HG03175 (cell line): Measurements from ENCODE around the gene GARRE1.
"Not testable (repeated sequence)": the region's sequence is repeated elsewhere in the genome, so short reads cannot be mapped to it uniquely, and the experiment has no call there.

ENCODE experiments used
- ATAC-seq: cut with Tn5 transposase; IDR thresholded peaks from one replicate; pipeline ENCODE4 v1.9.1; 2021; ENCODE audit warnings: mild to moderate bottlenecking, moderate library complexity; ENCODE audit not compliant: unreplicated experiment

The GARRE1 gene

GRCh38 chr19:34257559-34257924 lies 3.2 kb downstream of the GARRE1 start:
- no peak for ATAC-seq

GRCh38 chr19:34259367-34260095 lies 5.2 kb downstream of the GARRE1 start:
- no peak for ATAC-seq

- no peak for ATAC-seq
Observed at GRCh38 chr19:34260771-34261173, 6.4 kb downstream of the GARRE1 start.

- ATAC-seq, result no peak
Observed at GRCh38 chr19:34261334-34262109, 7.2 kb downstream of the GARRE1 start.

- no peak for ATAC-seq
Observed at GRCh38 chr19:34263745-34264237, 9.4 kb downstream of the GARRE1 start.

- no peak for ATAC-seq
Observed at GRCh38 chr19:34265221-34265650, 10.9 kb downstream of the GARRE1 start.

- no peak for ATAC-seq
Observed at GRCh38 chr19:34269081-34269480, 14.7 kb downstream of the GARRE1 start.

- ATAC-seq, result peak; percentile 22
Observed at GRCh38 chr19:34269489-34269888, 15.1 kb downstream of the GARRE1 start.

- ATAC-seq, result peak; percentile 75
Observed at GRCh38 chr19:34269968-34270621, 15.7 kb downstream of the GARRE1 start.

GRCh38 chr19:34273121-34273520 lies 18.8 kb downstream of the GARRE1 start:
- no peak for ATAC-seq

GRCh38 chr19:34274284-34274826 lies 20.0 kb downstream of the GARRE1 start:
- no peak for ATAC-seq

- no peak for ATAC-seq
Observed at GRCh38 chr19:34274827-34275625, 20.7 kb downstream of the GARRE1 start.

- no peak for ATAC-seq
Observed at GRCh38 chr19:34275705-34276104, 21.4 kb downstream of the GARRE1 start.

- no peak for ATAC-seq
Observed at GRCh38 chr19:34276614-34277013, 22.3 kb downstream of the GARRE1 start.

GRCh38 chr19:34277244-34277643 lies 22.9 kb downstream of the GARRE1 start:
- ATAC-seq, result no peak

GRCh38 chr19:34278783-34279182 lies 24.4 kb downstream of the GARRE1 start:
- no peak for ATAC-seq

GRCh38 chr19:34281444-34281843 lies 27.1 kb downstream of the GARRE1 start:
- ATAC-seq, result not testable (repeated sequence)

- no peak for ATAC-seq
Observed at GRCh38 chr19:34282611-34283519, 28.5 kb downstream of the GARRE1 start.

GRCh38 chr19:34284505-34284904 lies 30.2 kb downstream of the GARRE1 start:
- ATAC-seq, result no peak
